SH-SY5Y (cell line): ENCODE measurements around the gene ARL3.

Experiments used
- GATA2 ChIP-seq: IDR thresholded peaks from 2 replicates; pipeline ENCODE4 v1.6.1; 2011; ENCODE audit warnings: mild to moderate bottlenecking, low read depth, low read length
- GATA3 ChIP-seq: IDR thresholded peaks from 2 replicates; pipeline ENCODE4 v1.6.1; 2011; ENCODE audit warnings: low read depth, mild to moderate bottlenecking, low read length, moderate library complexity

- no peak for TF ChIP-seq GATA2
- TF ChIP-seq GATA3 = no peak
These were observed 11.5 kb downstream of the ARL3 start for GRCh38 chr10:102702742-102703141.
